Activated CD8-positive, alpha-beta memory T cell treated with anti-CD3 and anti-CD28 coated beads for 4 hours (primary cell): ENCODE data around the gene THAP4.

Source experiments
- DNase-seq, 2 donors: peaks; one replicate each; pipeline ENCODE4 v3.0.0-alpha.2; 2020; ENCODE audit warnings: low read depth in 2 of 2

The THAP4 gene

DNA sequence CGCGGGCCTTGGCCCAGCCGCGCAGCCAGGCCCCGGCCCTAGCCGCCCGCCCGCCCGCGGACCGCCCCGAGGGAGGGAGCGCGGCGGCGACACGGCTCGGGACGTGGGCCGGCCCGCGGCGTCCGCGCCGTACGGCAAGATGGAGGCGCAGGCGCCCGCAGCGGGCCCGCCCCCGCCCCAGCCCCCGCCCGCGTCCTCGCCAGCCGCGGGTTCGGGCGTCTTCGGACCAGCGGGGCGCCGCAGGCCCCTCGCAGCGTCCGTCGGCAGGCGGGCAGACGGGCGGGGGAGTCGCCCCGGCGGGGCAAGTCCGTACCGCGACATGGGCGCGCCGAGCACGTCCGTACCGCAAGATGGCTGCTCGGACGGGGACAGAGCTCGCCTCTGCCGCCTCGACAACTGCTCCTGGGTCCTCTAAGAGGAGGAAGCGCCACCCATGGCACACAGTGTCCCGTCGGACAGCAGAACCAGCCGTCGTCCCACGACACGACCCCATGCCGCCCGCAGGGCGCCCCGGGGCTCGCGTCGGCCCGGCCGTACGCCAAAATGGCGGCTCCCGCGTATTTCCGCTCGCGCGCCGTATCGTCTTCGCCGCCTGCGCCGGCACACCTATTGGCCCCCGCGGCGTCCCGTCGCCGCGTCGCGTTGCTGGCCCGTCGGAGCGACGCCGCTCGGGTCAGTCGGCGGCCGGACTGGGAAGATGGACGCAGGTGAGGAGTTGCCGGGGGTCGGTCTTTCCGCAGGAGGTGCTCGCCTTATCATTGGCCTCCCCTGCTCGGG is at the start of gene THAP4, which contains the start of gene ATG4B:
TSS of gene THAP4 (minus strand) at position 141 of the 777 bp plus-strand sequence. CDS start 141 bp downstream, outside the sequence.
TSS of gene ATG4B (plus strand) at position 676 of the 777 bp plus-strand sequence. CDS start at position 698, 22 bp downstream.
- peak; percentile 44 for DNase-seq

- no peak for DNase-seq
Measured at GRCh38 chr2:241686324-241686649, 49.3 kb upstream of the THAP4 start.

- DNase-seq, result no peak
Measured at GRCh38 chr2:241680827-241681599, 44.1 kb upstream of the THAP4 start.

DNA sequence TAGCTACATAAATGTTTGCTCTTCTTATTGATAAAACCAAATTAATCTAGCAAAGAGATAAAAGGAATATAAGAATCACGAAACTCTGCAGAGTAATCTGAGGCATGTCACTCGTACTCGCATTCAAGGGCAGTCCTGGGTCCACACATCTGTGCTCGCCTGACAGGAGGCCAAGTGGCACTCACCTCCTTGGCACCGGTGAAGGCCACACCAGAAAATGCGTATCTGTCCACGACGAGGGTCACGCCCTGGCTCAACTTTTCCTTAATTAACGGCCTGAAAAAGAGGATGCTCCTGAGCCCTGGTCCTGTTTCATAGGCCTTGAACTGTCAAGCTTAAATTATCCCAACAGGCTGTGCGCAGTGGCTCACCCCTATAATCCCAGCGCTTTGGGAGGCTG is 43.1 kb upstream of the THAP4 start:
- DNase-seq, result no peak

- no peak for DNase-seq
Measured at GRCh38 chr2:241678784-241679540, 42.0 kb upstream of the THAP4 start.

DNA sequence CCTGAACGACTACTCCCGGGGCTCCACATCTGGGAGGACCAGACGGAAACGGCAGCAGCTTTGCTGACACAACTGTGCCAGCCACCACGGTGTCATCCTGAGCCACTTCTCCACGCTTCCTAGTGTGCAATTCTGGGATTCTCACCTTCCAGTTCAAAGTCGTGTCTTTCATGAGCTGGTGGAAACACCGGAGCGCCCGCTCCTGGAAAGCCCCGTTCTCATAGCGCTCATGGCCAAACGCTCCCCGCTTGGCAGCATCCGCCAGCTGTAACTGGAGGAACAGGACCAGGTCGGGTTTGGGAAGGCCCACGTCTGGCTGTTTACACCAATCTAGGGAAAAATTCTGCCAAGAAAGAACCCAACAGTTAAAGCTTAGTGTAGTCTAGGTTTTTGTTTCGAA is 41.3 kb upstream of the THAP4 start:
- no peak for DNase-seq

GRCh38 chr2:241677392-241677791 is 40.4 kb upstream of the THAP4 start:
- DNase-seq, result no peak

DNA sequence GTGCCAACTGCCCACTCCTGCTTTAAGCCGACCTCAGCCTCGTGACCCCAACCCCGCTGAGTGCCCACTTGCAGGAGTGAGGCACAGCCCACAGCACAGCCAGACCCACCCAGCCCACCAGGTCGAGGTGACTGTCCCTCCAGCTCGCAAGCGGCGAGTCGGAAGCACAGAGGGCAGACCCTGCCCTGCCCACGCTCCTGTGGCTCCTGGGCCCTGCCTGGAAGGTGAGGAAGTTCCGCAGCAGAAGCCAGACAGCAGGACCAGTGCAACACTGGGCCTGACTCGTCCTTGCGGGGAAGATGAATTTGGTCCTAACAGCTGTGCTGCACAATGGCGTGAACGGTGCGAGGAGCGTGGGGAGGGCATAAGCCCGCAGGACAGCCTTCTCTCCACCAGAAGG is 39.7 kb upstream of the THAP4 start:
- DNase-seq, result no peak

DNA sequence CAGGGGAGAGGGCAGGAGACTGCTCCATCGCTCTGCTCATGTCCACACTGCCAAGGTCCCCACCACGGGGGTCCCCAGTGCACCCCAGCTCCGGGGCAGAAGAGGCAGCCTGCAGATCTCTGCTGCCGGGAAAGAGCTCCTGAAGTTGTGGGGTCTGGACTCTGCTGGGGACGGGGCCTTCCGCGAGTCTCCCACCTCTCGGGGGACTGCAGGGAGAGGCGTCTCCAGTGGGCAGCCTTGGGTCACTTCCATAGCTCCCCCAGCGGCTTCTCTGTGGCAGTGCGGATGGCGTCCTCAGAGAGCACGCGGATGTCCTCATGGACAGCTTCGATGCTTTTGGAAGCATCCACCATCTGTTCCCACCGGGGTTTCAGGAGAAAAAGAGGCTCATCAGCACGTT is 38.9 kb upstream of the THAP4 start:
- DNase-seq, result no peak

GRCh38 chr2:241673797-241674725 is 37.1 kb upstream of the THAP4 start:
- DNase-seq, result no peak

DNA sequence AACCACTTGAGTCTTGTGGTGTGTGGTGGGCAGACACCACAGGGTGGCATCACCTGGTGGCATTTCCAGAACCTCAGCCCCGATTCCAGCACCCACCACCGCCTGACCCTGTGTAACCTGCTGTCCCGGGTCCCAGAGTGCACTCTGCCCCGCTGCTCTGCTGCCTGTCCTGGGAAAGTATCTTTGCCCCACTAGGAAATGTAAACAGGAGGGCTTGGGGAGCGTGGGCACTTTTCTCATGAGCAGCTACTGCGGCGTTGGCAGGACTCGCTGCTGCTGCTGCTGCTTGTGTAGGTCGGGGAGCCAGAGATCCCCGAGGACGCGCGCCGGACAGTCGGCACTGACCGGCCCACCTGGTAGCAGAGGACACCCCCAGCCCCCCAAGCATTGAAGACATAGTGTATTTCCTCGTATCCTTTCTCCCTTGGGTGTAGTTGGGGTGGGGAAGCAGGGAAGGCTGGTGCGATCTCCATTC is 36.3 kb upstream of the THAP4 start:
- DNase-seq, result no peak

- DNase-seq, result no peak
Measured at GRCh38 chr2:241672243-241673188, 35.6 kb upstream of the THAP4 start.

DNA sequence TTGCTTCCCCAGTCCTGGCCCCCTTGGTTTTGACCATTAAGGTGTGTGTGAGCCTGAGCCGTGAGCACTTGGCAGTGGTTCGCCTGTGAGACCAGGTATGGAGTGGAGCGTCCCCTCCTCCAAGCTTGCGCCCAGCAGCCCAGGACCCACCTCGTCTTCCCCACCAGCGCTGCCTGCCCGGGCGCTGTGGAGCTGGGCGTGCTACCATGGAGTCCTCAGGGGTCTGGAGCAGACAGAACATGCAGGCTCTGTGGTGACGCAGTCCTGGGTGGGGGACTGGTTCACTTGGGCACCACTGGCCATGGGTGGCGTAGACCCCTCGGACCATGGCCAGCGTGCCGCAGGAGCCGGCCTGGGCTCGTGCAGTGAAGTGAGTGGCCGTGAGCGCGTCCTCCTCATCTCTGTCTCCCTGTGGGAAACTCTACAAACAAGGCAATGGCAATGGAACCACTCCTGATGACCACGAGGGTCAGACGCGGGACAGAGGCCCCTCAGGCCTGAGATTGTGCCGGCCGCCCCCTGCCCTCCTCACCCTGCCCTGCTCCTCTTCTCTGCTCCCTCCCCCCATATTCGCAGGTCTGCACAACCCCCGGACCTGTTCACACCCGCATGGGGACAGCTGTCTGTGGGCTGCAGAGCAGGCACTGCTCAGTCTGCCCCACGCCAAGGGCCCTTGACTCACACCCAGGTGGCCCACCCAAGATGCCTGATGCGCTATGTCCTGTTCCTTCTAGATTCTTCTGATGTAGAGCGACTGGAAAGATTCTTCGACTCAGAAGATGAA is 34.7 kb upstream of the THAP4 start:
- DNase-seq, result no peak

DNA sequence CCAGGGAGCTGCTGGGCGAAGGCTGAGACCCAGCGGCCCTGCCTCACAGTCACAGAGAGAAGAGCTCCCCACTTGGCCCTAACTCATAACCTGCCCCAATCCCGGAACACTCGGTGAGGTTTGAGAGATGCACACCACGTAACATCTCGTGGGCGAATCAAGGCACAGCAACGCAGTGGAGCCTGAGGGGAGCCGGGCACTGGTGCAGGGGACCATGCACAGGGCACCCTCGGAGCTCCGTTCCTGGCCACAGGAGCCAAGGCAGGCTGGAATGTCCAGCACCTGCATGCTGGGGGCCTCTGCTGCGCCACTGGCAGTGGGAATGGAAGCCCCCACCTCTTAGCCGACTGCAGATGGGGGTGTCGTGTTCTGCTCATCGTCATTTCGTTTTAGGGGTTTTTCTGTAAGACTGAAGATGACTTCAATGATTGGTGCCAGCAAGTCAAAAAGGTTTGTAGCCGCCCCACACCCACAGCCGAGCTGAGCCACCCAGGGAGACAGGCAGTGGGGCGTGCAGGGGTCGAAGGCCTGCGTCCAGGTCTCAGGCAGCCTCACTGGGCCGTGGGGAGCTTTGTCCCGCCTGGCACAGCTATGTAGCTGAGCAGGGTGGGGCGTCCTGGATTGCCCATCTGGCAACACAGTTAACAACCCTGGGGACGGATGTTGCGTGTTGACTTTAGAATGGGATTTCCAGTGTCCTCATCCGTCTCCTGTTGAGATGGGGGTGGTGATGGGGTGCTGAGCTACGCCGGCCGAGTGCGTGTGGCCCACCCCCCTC is 33.6 kb upstream of the THAP4 start:
- DNase-seq, result no peak

- DNase-seq, result no peak
Measured at GRCh38 chr2:241668839-241669238, 31.9 kb upstream of the THAP4 start.

- no peak for DNase-seq
Measured at GRCh38 chr2:241668354-241668753, 31.4 kb upstream of the THAP4 start.

DNA sequence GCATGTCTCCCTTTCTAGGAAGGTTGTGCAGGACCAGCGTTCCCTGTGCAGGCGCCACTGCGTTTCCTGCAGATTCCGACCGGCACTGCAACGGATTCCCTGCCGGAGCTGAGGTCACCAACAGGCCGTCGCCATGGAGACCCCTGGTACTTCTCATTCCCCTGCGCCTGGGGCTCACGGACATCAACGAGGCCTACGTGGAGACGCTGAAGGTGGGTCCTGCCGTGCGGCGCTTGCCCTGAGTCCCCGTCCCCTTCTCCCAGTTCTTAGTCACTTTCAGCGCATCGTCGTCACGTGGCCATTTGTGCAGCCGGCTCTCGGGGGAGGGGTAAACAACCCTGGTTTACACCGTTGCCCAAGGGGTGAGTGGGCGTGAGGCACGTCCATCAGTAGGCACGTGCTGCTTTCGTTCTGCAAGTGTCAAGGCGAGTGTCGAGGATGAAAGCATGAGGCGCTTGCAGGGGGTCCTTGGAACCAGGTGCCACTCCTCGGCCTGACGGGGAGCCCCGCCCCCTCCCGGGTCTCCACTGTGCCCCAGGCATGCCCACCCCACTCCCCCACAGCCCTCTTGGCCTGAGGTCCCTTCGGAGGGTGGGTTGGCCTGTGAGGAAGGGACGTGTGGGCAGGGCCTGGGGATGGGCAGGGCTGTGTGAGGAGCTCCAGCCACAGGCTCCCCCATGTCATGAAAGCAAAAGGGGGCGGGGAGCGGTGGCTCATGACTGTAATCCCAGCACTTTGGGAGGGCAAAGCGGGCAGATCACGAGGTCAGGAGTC is 29.9 kb upstream of the THAP4 start:
- no peak for DNase-seq
